Measurements from ENCODE around the gene RBP4.

The RBP4 gene

DNA sequence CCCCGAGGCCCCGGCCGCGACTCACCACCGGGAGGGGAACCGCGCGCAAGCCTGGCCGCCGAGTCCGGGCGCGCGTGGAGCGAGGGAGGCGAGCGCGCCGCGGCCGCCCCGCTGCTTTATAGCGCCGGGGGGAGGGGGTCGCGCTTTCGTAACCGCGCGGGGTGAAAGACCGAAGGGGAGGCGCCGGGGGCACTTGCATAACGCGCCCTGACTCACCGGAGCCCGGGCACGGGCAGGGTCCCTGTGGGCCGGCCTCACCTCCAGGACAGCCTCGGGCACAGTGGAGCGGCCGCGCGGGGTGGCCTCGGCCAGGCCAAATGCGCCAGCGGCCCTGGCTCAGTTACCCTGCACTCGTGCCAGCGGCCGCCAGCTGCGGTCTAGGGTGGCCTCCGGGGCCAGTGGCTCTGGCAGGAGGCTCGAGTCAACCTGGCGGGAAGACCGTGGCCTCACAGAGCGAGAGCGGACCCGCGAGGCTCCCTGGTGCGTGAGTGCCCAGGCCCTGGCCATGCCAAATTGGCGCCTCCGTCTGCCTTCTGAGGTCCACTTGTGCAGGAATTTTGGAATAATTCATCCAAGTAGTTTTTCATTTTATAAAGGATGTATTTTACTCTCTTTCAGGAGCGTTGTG, at the start of gene RBP4:
RBP4 (minus strand) TSS at position 90 of the 628 bp plus-strand sequence. CDS start 207 bp downstream, outside the sequence.
- peak in 2 of 58 donors; percentile 38 to 46 for DNase-seq

DNA sequence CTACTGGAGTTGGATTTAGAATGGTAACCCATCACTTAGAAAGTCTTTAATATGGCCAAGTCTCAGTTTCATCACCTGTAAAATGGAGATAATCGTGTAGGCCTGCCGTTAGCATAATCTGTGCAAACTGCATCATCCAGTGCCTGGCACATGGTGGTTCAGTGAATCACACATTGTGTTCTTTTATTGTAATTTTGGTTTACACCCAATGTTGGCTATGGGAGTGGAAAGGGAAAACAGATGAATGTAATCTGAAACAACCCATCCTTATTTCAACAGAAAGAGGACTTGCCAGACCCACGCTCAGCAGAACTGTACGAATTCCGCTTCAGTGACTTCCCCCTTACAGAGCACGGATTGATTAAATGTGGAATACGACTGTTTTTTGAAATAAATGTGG, 38.8 kb upstream of the RBP4 start:
- no peak for DNase-seq

DNA sequence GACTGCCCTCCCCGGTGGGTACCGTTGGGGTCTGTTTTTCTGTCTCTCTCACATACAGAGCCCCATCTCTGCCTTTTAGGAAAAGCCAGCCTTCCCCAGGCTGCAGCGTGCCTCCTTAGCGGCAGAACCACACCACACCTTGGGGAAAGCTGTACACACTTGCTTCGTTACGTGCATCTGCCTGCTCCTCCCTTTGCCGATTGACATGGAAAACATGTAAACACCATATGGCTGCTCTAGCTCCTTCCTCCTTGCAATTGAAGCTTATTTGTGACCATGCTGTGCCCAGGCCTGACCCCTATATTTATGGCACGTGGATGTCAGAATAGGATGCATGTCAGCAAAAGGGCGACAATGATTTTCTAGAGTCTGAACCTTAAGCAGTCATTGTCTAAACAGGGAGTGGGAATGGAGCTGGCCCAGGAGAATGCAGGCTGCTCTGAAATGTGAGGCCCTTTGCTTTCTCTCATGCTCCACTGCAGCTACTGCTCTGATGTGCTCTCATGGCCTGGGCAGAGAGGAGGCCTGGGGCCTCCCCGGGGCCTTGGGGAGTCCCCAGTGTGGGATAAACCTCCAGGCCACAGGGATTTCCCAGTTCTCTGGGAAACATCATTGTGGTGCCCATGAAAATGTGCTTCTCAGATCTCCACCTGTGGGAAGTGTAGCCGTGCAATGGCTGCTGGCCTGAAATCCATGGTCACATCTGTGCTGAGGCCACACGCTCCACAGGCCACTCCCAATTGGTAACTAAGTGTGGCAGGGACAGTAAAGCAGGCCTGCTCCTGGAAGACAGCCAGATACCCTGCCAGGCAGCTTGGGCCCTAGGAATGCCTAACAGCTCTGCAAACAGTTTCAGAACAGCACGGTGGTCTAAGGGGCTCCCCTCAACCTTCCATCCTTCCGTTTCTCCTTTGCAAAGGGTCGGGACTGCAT, 29.9 kb upstream of the RBP4 start:
- DNase-seq: no peak

DNA sequence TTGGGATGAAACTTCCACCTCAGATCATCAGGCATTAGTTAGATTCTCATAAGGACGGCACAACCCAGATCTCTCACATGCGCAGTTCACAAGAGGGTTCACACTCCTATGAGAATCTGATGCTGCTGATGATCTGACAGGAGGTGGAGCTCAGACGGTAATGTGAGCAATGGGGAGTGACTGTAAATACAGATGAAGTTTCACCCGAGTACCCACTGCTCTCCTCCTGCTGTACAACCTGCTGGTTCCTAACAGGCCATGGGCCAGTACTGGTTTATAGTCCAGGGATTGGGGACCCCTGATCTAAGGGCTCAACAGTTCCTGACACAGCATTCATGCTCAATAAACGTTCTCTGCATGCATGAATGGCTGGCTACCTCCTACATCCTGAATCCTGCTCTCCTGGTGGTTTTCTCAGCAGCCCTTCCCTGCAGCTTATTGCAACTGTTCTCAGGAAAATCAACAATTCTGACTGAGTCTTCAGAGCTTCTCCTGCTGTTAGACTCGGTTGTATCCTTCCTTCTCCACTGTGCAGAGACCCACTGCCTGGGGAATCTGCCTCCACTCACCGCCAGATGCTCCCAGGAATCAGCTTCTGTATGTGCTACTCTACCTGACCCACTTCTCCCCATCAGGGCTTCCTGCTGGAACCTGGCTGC, 28.7 kb upstream of the RBP4 start:
- DNase-seq: no peak

DNA sequence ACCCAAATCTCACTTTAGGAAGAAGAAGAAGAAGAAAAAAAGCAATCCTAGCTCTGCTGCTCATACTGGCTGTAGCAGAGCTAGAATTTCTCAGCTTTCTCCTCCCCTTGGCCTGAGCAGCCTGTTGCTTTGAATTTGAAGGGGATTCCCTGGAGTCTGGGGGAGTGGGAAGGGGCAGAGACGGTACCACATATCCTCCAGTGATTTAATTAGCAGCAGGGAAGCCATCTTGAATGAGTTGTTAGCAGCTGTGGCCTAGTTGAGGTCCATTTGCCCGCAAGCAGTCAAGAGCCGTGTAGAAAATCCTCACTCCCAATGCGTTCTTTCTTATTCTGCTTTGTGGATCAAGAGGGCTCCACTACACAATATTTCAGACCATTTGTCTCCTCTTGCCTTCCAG, 27.8 kb upstream of the RBP4 start:
- no peak for DNase-seq

DNA sequence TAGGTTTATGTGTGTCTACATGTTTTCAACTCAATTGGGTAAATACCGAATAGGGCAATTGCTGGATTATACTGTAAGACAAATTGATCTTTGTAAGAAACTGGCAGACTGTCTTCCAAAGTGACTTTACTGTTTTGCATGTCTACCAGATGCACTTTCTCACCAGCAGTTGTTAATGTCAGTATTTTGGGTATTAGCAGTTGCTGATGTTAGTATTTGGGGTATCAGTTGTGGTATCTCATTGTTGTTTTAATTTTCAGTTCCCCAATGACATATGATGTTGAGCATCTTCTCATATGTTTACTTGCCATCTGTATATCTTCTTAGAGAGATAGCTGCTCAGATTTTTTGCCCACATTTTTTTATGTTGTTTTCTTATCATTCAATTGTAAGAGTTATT, 21.9 kb upstream of the RBP4 start:
- no peak for DNase-seq

DNA sequence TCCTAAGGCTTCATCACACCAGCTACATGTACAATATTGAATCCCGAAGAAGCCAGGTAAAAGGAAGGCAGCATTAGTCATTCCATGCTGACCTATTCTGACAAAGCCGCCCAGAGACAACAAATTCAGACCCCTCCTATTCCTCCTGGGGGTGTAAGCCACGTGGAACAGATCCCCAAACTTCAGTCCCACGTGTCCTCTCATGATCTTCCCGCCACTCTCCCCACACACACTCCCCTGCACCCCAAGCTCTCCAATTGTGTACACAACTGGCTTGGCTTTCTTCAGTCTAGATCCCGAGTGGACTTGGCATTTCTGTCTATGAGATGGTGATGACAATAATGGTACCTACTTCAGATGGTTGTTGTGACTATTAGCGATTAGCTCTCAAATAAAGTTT, 19.9 kb upstream of the RBP4 start:
- DNase-seq: no peak

DNA sequence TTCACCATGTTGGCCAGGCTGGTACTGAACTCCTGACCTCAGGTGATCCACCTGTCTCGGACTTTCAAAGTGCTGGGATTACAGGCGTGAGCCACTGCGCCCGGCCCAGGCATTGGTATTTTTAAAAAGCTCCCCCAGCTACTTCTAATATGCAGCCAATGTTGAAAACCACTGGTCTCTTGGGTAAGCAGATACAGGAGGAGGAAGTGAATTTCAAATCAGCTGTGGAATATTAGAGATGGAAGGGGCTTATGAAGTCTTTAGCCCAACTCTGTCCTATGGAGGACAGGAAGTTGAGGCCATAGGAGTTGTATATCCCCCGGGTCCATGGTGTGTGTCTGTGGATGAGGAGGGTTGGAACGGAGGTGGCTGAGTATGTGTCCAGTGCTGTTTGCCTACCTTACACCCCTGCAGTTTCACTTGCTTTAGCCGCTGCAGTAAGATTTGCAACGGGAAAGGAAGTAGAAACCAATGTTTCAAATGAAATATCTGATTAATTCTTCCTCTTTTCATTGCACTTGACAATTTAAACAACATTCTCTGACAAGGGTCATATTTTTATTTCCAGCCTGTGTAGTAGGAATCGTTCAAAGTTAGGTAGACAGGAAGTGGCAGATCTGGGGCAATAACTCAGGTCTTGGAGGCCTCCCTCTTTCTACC, 14.7 kb upstream of the RBP4 start:
- no peak for DNase-seq

DNA sequence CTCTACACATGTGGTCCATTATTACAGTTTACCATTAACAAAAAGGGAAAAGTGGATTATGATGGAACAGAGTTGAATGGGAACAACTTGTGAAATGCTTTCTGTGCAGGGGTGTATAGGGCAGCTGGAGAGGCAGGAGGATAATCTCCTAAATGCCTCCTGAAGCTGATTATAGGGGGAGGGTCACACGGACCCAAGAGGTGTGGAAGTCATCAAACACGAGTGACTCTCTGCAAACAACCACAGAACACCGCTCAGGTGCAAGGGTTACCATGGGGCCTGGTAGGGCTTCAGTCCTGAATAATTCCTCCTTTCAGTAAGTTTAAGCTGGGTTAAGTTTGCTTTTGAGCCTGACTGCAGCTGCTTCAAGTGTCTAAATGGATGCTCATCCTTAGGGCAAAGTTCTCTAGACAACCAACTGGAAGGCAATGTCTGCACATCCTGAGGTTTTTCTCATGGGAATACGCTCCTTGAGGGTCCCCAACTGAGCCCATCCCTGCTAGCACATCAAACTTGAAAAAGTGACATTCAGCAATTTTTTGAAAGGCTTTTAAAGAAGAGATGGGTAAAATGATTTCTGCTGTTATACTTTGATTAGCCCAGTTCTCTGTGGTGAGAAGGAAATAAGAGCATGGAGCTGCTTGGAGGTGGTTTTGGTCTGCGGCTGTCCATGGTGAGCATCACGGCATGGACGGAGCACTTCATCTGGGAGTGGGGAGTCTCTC, 13.2 kb upstream of the RBP4 start:
- no peak for DNase-seq

DNA sequence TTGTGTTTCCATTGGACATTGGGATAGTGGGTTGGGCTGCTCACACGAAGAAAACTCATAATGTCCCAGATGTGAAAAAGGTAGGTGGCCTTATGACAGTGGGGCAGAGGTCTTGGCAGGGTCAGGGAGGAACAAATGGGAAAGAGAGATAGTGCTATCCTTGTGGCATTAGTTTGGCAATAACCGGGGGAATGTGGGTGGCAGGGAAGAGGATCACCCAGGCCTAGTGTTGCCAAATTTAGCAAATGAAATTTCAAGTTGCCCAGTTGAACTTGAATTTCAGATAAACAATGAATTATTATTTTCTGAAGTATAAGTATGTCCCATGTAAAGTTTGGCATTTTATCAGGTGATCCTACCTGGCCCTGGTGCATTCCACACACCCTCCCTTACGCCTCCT, 12.1 kb upstream of the RBP4 start:
- no peak for DNase-seq

DNA sequence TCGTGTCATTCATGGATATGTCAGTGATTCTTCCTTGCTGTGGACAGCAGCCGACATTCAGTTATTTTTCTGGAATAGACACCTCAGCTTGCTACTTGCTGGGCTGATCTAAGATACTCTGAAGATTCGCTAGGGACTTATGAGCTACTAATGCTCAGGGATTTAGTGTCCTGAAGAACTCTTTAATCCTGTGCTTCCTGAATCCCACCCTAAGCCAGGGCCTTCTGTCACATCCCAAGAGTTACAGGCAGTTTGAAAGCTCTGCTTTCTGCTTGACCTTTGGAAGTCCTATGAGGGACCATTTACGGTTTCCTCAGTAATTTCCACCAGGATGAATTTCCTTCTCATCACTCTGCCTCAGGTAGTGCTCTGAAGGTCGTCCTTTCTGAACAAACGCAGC, 11.3 kb upstream of the RBP4 start, which contains the start of gene PDE6C:
PDE6C (plus strand) TSS at position 227 of the 400 bp plus-strand sequence. CDS start 189 bp downstream, outside the sequence.
- no peak for DNase-seq

DNA sequence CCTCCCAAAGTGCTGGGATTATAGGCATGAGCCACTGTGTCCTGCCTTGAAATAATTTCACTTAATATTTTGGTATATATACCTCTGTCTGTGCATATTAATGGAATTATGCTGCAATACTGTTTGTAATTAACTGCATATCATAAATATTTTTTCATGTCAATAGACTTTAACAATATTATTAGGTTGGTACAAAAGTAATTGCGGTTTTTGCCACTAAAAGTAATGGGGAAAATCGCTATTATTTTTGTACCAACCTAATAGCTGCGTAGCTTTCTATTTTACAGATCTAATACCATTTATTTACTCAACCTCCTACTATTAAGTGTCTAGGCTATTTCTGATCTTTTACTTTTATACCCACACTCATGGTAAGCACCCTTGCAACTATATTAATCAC, 7.4 kb upstream of the RBP4 start:
- DNase-seq: no peak

DNA sequence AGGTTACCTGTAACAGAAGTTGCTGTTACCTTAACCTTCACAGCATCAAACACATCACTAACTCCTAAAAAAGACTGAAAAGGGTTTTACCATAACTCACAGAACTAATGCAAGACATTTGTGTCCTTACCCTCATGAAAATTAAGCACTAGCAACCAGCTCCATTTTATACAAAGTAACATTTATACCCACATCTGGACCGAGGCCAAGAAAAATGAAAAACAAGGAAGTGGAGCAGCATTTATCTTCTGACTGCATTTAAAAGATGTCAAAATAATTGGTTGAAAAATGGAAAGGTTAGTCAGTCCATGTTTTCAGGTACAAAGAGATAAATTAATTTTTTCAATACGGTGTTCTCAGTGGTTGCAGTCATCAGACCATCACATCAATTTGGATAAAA, 3.1 kb upstream of the RBP4 start:
- DNase-seq: no peak

DNA sequence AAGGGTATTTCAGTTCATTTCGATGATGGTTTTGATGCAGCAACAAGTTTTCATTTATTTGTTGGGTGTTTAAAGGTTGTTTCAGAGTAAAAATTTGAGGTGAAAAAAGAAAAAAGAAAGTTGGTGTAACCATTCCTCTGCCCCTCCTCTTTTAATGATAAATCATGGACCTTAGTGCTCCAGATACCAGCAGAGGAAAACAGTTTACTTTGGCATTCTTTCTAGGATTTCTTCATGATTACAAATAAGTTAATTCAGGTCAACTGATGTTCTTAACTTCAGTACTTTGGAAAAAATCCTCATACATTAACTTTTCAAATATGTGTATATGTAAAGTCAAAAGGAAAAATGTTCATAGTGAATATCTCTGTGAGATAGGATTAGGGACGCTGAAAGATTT, 2.0 kb upstream of the RBP4 start:
- no peak for DNase-seq

DNA sequence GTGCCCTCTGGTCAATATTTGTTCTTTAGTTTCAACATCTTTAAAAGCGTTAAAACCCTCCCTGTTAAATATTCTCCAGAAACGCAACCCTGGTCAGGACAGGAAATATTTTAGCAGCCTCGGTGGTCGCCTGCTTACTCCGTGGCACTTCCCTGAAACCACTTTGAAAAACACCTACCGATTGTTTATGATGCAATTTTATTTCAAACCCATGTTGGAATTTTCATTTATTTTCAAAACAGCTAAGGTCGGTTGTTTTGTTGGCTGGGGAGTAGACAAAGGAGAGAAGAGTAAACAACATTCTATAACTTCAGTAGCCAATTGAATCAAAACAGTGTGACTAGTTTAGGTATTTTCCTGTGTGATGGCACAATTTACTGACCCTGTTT, 733 bp upstream of the RBP4 start:
- no peak for DNase-seq

DNA sequence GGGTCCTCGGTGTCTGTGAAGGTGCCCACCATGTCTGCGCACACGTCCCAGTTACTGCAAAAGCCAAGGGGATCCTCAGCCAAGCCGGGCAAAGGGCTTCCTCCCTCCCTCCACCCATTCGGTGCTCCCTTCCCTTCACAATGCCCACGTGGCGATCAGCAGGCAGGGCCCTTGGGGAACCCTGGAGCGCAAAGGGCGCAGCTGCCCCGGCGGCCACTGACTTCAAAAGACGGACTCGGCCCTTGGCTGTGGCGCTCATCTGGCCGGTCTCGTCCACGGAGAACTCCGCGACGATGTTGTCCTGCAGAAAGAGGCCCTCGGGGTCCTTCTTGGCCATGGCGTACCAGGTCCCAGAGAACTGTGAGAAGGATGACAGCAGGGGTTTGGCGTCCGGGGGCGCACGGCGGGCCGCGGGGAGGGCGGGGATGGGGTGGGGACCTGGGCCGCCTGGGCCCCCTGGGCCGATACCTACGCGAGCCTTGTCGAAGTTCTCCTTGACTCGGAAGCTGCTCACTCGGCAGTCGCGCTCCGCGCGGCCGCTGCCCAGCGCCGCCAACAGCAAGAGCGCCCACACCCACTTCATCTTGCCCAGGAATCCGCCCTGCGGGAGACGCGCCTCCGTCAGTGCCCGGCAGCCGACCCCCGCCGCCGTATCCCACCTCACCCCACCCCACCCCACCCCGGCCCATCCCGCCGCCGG, 439 bp downstream of the RBP4 start:
- peak in 3 of 58 donors; percentile 9 to 23 (median 12) for DNase-seq

DNA sequence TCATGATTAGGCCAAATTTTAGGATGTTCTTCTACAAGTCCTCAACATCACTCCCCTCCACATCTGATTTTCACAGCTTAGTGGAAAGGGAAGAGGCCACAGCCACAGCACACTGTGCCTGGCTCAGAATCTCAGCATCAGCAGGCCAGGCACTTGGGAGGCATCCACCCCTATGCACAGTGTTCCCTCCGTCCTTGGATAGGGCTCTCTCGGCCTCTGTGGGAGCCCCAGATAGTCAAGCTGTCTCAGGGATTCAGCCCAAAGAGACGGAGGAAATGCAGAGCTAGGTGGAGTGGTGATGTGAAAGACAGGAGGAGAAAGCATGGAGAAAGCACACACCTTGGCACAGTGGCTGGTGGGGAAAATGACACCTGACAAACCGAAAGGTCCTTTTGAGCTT, 1.3 kb downstream of the RBP4 start:
- DNase-seq: no peak

DNA sequence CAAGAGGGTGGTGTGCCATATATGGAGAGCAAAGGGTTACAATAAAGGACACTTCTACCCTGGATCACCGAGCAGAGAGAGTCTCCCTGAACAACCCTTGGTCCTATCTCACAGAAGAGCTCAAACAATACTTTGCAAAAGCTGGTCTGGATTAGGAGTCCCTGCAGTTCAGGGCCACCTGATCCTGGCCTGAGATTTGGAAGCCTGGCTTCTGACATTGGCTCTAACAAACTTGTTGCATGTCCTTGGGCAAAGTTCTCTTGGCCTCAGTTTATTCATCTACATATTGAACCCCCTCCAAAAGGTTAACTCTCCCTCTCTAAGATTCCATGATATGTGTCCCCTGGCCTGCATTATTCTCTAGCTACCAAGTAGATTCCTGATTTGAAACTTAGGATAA, 1.7 kb downstream of the RBP4 start:
- DNase-seq: no peak

DNA sequence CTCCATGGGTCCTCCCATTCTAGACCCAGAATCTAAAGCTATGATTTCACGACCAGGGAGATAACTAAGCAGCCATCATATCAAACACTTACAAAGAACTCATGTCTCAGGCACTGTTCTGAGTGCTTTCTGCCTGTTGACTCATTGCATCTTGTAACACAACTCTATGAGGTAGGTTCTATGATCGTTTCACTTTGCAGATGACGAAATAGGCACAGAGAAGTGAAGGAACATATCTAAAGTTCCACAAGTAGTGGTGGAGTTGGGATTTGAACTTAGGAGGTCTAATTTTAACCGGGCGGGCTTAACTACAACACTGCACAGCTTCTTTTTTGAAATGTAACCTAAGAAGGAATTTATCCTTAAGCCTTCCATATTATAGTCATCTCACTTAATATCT, 2.9 kb downstream of the RBP4 start:
- no peak for DNase-seq

DNA sequence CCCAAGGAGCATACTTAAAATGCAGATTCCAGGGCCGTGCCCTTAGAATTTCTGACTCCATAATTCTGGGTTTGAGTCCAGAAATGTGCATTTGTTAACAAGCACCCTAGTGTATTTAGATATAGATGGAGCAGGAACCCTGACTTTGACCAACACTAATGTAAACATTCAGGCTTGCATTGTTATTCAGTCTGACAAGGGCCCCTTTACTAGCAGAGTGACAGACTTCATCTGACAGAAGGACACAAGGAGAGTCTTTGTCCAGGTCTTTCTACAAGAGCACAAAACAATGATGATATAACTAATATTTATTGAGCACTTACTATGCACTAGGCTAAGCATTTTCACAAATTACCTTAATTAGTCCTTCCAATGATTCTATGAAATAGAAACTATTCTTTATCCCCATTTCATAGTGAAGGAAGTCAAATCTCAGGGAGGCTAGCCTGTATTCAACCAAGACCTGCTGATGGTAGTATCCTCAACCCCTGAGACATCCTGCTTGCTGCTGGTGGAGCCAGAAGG, 3.9 kb downstream of the RBP4 start:
- no peak for DNase-seq

All from anterior cingulate cortex (tissue), 58 donors.